Activated gamma-delta T cell treated with Interleukin-2 at 50 U/mL for 16 hours (primary cell): Measurements from ENCODE around the gene SHANK1.

Experiments used
- DNase-seq: peaks from one replicate; pipeline ENCODE4 v3.0.0-alpha.2; 2020

The SHANK1 gene

DNA sequence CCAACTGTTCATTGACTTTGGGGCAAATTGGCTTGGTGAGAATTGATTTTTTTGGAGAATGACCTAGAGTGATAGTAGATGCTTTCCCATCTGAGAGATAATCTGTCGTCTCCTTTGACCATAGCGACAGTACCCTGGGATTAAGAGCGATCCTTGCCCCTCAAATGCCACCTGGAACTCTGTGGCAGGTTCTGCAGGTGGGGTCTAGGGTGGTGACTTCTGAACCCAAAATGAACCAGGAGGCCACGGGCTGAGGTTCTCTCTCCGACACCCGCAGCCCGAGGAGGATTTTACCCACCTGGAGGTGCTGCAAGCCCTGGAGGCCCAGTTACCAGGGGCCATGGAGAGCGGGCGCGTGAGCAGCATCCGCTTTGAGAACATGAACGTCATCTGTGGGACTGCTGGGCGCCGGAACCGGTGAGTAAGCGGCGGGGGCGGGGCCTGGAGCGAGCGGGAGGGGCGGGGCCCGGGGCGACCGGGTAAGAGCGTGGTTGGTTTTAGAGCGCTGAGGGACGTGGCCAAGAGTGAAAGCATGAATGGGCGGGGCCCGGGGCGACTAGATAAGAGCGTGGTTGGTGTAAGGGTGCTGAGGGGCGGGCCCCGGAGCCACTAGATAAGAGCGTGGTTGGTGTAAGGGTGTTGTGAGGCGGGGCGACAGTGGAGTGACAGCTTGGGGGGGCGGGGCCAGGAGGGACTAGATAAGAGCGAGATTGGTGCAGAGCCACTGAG is 61.7 kb downstream of the SHANK1 start:
- DNase-seq = peak; percentile 68

DNA sequence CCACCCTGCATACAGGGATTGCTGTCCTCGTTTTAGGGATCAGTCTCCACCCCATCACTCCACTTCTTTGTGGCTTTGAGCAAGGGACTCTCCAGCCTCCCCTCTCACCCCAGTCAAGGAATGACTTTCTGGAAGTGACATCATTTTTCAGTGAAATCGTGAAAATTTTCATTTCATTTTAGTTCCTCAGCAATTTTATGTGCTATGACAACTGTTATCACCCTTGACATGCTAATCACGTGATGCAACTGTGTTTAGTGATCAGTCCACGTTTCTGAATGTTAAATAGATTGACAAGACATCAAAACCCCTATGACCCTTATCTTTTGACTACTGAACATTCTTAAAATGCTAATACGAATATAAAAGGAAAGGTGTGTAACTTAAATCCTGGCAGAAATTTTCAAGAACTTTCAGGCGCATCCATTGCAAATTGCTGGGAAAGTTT is 62.4 kb downstream of the SHANK1 start:
- no peak for DNase-seq

DNA sequence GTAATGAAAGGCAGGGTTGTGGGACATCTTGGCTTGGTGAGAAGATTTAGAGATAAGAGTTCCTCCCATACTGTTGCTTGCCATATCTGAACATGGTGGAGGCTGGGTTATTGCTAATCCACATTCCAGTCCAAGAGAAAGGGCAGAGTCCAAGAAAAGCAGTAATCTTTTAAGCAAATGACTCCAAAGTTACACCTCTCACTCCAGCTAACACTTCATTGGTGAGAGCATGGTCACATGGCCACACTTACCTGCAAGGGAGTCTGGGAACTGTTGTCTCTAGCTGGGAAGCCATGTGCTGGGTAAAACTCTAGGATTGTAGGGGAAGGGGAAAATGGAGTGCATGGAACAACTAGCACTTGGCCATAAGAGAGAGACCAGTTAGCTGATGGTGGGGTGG is 64.7 kb downstream of the SHANK1 start:
- no peak for DNase-seq

DNA sequence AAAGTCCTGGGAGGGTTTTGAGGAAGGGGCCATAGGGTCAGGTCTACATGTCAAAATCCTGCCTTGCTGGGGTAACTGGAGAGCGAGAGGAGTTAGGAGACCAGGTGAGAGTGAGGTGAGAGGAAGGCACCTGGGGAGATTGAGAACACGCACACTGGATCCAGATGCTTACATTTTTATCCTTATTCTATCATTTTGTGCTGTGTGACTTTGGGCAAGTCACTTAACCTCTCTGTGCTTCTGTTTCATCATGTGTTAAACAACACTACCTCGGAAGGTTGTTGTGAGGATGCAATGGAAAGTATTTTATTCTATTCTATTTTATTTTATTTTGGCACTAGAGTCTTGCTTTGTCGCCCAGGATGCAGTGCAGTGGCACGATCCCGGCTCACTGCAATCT is 66.9 kb downstream of the SHANK1 start:
- no peak for DNase-seq

DNA sequence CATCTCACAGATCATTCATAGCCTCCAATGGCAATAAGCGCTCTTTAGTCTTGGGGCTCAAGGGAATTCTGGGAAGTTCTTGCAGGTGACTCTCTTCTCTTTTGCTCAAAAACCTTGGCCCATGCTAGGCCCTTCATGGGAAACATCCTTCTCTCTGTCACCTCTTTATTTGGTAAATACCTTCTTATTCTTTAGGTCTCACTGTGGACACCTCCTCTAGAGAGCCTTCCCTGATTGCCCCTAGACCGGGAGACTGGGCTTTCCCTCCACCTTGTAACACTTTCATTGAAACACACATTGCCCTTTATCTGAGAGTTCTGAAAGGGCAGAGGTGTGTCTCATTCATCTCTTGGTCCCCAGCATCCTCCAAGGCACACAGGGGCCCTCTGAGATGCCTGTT is 68.4 kb downstream of the SHANK1 start:
- DNase-seq = no peak

DNA sequence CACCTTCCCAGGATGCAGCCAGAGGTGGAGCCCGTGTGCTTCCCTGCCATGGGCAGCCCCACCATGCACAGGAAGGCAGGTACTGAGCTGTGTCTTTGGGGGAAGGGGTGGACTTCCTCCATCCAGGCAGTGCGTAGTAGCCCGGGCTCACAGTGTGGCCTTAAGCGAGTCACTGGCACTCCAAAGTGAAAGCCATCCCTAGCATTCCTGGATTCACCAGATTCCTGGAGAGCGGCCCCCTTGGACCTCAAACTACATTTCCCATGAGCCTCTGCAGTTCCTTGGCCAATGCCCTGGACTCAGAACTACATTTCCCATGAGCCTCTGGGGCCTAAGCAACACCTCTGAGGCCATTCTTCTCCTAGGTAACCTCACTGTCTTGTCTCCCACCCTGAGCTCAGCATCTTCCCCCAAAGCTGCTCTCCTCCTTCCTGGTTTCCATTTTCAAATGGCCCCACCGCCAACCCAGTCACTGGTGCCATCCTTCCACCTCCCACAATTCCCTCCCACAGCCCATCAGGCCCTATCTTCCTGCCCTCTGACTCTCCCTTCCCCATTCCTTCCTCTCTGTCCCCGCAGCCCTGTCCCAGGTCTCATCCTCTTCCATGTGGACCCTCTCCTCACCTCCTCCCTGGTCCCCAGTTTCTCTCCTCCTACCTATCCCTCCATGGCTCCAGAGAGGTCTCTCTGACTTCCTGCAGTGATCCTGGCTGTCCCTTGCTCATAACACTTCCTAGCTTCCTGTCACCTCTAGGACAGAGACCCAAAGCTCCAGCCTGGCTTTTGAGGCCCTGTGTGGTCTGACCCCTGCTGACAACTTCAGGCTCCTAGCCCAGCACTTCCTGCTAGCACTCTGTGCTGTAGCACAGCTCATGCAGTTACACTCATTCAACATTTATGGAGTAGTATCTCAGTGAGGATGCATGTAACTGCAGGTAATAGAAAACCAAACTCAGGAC is 69.9 kb downstream of the SHANK1 start, which contains the start of gene C19orf81:
Gene C19orf81, plus strand, starts transcription at position 13 of the 959 bp plus-strand sequence. Its CDS starts 0 bp downstream, at position 13.
- no peak for DNase-seq

DNA sequence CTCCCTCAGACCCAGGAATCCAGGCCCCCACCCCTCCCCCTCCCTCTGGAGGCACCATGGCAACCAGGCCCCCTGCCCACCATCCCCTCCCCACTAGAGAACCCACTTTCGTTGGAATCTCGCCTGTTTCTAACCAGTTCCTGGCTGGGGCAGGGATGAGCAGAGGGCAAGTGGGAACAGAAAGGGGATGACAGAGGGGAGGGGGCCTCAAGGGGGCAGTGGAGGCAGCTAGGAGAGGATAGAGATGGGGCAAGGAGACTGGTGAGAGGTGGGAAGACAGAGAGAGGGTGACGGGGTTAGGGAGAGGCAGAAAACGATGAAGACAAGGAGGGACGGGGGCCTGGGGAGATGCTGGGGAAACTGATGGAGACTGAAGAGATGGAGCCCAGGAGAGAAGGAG is 70.9 kb downstream of the SHANK1 start:
- DNase-seq = no peak

DNA sequence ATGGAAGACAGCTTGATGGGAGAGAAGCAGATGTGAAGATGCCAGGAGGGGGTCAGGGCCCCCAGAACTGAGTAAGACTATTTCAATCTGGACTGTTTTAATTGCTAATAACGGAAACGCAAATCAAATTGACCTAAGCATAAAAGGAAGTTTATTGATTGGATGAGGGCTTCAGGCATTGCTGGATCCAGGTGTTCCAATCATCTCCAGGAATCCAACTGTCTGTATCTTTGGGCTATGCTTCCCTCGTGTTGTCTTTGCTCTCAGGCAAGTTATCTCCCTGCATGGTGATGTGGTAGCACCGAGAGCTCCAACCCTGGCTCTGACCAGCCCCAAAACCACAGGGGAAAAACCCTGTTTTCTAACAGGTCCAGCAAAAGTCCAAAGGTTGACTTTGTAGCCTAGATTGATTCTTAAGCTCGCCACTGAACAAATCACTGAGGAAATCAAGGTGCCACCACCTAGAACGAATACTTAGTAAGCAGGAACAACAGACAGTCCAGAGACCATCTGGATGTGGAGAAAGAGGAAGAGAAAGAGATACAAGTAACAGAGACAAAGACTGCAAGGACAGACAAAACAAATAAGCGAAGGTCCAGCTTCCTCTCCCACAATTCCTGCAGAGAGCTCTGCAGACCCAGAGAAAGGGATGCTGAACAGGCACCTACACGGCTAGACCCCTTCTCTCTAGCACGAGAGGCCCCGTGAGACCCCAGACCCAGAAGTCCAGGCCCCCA is 71.6 kb downstream of the SHANK1 start:
- no peak for DNase-seq

DNA sequence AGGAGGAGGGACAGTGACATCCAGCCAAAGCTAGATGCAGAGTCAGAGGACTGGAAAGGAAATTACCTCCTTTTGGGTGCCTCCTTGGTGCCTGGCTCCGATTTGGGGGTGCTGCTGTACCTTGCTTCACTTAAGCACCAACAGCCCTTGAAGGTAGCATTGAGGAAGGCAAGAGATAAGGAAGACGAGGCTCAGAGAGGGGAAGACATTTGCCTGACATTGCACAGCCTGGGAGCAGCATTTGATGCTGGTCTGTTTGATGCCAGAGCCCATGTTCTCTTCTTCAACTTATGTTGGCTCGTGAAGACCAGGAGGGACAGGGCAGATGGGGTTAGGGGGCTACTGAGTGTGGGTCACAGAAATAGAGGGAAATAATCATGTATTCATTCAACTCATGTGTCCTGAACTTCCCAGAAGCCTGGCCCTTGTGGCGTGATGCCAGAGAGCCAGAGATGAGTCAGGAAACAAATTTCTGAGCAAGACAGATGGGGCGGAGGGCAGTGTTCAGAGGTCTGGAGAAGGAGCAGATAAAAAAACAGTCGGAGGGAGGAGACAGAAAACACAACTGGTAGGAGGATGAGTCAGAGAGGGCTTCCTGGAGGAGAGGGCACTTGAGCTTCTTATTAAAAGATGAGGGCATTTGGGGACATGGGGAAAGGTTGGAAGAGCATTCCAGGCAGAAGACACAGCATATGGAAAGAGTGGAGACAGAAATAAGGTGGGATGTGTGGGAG is 73.4 kb downstream of the SHANK1 start:
- DNase-seq = no peak

DNA sequence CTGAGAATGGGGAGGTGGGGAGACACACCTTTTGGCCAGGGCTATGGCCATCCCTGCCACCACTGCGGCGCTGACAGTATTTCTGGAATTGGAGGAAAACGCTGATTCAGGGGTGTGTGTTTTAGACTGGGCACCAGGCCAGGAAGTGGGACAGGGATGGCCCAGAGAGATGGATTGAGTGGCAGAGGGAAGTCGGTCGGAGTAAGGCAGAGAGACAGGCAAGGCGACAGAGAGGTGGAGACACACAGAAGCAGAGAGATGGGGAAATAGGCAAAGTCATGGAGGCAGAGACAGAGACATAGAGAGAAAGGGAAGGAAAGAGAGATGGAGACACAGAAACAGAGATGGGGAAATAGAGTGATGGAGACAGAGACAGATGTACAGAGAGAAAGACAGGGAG is 74.5 kb downstream of the SHANK1 start:
- DNase-seq = no peak

DNA sequence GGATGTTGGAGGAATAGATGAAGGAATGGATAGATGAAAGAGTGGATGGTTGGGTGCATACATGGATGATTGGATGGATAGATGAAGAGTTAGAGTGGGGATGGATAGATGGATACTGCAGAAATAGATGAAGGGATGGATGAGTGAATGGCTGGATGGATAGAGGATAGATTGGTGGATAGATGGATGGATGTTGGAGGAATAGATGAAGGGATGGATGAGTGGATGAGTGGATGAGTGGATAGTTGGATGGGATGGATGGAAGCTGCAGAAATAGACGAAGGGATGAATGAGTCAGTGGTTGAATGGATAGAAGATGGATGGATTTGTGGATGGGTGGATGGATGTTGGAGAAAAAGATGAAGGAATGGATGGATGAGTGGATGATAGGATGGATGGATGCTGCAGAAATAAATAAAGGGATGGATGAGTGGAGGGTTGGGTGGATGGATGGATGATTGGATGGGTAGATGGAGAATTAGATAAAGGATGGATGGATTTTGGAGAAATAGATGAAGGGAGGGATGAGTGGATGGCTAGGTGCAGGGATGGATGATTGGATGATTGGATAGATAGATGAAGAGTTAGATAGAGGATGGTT is 75.2 kb downstream of the SHANK1 start:
- no peak for DNase-seq

DNA sequence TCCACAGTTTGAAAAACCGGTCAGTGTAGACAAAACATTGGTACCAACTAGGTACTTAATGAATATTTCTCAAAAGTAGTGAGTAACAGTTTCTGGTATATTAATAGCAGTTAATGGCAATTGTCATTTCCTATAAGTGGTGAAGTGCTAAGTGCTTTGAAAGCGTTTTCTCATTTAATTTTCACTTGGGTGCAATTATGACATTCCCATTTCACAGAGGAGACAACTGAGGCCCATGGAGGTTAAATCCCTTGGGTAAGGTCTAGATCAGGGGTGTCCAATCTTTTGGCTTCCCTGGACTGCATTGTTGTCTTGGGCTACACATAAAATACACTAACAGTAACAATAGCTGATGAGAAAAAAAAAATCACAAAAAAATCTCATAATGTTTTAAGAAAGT is 79.2 kb downstream of the SHANK1 start:
- no peak for DNase-seq

DNA sequence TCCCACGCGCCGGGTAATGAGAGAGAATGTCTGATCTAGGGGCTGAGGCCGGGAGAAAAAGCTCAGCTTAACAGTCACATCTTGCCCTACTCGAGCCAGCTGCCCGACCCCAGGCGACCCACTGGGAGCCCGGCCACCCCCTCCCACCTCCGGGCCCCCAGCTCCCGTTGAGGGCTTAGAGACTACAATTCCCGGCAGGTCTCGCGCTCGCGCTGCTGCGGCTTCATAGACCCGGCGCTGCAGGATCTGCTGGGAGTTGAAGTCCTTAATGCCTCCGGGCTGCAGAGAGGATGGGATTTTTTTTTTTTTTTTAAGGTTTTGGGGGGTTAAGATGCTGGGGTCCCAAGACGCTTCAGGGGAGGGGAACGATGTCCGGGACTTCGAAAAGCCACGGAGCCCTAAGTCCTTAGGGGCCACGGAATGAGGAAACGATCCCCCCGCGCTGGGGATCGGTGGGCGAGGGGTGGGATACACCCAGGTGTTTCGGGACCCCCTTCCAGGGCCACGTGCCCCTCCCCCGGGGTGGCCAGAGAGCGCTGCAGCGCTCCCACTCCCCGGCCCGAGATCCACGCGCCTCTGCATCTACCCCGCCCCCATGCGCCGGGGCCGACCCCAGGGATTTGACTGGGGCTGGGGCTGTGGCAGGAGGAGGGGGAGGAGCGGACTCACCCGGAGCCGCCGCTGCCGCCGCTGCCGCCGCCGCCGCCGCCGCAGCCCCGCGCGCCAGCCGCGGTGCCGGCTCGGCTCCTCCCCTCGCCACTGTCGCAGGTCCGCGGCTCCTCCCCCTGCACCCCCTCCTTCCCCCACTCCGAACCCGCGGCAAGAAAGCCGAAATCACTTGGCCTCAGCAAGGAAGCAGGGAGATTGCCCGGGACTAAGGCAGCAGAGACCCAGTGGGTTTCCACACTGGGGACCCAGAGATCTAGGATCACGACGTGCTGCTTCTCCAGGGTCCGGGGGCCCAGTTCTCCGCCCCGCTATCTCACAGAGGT is 80.2 kb downstream of the SHANK1 start, which contains the start of gene SYT3:
Gene SYT3, minus strand, starts transcription at position 761 of the 992 bp plus-strand sequence. CDS start 2,470 bp downstream, outside the sequence.
- DNase-seq = peak; percentile 13

DNA sequence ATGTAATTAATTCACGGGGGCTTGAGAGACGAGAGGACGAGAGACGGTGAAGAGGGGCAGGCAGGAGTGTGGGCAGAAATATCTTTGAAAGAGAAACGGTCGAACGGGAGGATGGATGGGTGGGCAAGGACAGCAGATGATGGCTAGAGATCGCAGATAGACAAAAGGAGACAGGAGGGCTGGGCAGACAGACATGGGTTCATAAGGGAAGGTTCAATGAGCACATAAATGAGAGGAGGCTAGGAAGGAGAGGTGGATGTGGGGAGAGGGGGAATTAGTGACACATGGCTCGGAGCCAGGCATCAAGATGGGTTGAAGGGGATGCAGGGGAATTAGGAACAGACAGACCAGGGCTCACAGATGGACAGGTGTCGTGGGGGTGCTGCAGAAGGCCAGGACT is 81.0 kb downstream of the SHANK1 start:
- DNase-seq = no peak

DNA sequence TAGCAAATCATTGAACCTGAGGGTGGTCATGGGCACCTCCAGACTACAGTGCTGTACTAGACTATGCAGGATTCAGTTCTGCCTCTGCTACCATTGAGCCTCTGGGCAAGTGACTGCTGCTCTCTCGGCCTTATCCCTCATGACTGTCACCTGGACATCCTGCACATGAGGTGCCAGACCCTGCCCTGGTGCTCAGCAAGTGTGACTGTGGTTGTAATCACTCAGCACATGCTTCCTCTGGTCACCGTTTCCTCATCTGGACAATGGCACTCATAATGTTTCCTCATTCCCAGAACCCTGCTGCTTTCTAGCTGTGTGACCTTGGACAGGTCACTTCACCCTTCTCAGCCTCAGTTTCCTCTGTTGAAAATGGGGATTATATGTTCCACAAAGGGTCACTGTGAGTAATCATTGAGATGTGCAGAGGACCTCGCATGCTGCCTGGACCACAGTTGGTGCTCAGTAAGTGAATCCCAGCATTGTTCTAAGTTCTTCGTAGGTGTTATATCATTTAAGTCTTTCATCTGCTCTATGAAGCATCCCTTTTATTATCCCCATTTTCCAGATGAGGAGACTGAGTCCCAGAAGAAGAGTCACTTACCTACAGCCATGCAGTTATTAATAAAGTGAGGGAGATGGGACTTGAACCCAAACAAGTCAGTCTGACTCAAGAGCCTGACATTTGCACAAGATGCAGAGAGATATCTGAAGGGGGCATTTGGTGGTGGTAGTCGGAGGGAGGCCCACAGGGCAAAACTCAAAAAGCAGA is 83.1 kb downstream of the SHANK1 start:
- no peak for DNase-seq

DNA sequence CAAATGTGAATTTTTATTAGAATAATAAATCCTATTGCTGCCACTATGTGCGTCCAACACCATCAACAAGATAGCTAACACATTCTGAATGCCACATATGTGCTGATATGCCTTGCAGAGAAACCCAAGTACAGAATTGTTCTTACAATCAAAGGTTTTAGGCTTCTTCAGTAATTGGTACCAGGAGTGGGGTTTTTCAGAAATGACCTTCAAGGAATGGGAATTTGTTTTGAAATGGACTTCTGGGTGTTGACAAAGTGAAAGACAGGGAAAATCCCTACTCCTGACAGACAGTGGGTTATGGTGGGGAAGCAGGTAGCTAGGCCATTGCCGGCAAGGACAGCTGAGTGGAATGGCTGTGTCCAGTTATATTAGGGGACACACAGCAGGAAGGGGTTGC is 85.6 kb downstream of the SHANK1 start:
- DNase-seq = no peak

DNA sequence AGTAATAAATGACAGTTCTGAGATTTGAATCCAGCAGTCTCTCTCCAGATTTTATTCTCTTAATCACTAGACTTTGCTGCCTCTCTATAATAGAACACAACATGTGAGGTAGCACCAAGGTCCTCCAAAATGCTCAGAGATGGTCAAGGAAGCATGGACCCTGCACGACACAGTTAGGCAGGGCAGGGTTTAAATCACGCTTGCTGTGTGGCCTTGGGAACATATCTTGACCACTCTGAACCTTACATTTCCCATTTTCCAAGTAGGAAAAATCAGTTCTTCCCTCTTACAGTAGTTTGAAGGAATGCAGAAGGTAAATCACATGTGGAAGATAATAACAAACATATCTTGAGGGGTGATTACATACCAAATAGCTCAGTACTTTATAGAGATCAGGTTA is 86.2 kb downstream of the SHANK1 start:
- DNase-seq = no peak

DNA sequence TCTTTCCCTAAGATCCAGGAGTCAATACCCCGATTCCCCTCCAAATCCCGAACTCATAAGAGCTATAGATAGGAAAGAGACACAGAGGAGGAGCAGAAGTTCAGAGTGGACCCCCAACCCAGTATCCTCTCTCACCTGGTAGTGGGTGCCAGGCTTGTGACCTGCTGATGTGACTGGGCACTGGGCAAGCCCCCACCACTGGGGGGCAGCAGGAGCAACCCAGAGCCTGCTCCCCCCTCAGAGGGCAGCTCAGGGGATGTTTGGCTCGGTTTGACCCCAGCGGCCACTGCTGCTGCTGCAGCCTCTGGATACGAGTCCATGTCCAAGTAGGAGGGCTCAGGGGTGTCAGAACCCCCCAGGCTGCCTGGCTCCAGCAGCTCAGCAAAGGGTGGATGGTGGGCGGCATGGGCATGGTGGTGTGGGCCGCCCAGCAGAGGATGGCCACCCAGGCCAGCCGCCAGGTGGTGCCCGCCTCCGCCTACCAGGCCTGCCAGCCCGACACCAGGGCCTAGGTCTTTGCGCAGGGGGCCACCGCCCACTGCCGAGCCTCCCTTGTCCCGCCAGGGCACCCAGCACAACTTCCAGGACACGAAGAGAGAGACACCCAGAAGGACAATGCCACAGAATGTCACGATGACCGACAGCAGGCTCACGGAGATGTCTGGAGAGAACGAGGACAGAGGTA is 87.3 kb downstream of the SHANK1 start:
- DNase-seq = no peak

DNA sequence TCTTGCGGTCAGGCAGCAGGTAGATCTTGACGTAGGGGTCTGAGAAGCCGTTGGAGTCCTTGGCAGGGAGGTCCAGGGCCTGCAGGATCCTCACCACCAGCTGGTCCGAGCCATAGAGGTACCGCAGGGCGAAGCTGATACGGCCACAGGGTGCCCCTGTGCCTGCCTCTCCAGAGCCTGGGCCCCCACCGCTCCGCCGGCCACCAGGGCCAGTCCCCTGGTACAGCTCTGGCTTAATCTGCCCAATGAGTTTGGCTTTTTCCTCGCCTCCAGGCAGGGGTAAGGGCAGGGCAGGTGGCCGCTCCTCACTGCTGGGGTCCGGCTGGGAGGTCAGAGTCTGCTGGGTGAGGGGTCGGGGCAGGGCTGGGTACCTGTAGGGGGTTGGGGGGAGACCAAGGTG is 89.8 kb downstream of the SHANK1 start:
- DNase-seq = no peak
